Stimulated activated CD4-positive, alpha-beta T cell treated with anti-CD3 and anti-CD28 coated beads, Interleukin-12 subunit alpha, Interleukin-12 subunit beta, amount 100 ng/mL, for 24 hours (primary cell): ENCODE results near the gene RERE.
"Not testable (repeated sequence)": the region's sequence is repeated elsewhere in the genome, so short reads cannot be mapped to it uniquely, and the experiment has no call there.

ENCODE experiments used
- DNase-seq, 2 experiments: peaks; one replicate each; pipeline ENCODE4 v3.0.0-alpha.2; 2020; ENCODE audit warnings: low read depth in 2 of 2

RERE gene

DNA sequence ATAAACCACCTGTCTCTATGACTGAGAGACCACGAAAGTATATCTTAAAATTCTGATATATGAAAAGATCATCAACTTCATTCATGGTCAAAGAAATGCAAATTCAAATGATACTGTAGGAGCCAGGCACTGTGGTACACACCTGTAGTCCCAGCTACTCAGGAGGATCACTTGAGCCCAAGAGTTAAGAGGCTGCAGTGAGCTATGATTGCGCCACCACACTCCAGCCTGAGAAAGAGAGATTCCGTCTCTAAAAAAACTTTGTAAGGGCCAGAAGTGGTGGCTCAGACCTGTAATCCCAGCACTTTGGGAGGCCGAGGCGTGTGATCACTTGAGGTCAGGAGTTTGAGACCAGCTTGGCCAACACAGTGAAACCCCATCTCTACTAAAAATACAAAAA, 17.0 kb downstream of the RERE start:
- DNase-seq: no peak

DNA sequence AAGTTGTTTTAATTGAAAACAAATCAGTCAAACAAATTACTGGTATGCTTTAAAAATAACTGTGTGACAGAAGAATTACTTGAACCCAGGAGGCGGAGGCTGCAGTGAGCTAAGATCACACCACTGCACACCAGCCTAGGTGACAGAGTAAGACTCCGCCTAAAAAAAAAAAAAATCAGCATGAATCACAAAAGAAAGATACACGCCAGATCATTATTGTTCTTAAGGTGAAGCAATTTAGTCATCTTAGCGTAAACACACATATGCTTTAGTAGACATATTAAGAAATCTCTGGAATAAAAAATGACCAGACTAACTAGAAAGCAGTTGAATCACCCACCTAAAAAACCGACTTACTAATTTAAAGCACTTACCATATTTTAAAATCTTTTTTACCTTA, 20.2 kb downstream of the RERE start:
- DNase-seq: no peak

DNA sequence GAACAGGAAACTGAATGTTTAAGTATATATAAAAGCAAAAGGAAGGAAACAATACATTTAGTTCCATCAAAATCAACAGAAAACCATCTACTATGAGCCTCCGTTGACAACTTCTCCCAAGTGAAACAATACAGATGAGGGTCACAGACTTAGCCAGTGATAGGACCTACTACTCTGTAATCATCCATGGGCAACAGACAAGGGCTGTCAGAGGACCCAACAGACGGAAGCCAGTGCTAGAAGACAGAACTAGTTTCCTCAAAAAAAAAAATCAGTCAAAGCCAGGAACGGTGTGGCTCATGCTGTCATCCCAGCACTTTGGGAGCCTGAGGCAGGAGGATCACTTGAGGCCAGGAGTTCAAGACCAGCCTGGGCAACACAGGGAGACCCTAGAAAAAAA, 20.6 kb downstream of the RERE start:
- DNase-seq: no peak

DNA sequence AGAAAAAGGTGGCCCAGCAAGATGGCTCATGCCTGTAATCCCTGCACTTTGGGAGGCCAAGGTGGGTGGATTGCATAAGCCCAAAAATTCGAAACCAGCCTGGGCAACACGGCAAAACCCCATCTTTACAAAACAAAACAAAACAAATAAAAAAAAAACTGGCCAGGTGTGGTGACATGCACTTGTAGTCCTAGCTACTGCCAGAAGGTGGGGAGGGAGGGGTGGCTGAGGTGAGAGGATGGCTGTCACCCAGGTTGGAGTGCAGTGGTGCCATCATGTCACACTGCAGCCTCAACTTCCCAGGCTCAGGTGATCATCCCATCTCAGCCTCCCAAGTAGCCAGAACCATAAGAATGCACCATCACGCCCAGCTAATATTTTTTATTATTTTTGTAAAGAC, 22.8 kb downstream of the RERE start:
- no peak for DNase-seq

DNA sequence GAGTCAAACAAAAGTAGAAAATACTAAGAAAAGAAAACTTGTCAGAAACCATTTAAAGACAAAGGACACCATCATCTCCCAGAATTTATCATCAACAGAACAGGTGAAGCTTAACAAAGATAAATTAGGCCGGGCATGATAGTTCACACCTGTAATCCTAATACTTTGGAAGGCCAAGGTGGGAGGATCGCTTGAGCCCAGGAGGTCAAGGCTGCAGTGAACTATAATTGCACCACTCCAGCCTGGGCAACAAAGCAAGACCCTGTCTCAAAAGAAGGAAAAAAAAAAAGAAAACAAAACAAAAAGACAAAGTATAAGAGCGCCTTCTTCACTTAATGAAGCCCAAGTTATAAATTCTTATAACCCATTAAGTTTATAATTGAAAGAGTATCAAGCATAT, 25.6 kb downstream of the RERE start:
- no peak for DNase-seq

DNA sequence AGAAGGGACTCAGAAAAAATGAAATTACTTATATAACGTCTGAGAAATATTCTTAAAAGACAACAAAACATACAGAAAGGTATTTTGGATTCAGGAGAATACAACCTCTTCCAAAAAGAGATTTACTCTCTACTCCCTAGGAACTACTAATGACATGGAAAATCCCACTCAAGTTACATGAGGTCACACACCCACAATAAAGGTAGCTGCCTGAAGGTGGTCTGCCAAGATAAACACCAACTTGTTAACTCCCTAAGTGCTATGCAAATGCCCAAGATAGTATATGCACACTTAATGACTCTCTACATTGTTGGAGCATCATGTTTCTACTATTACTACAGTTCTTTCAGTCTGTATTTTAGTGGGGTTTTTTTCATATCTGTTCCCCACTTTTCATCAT, 26.5 kb downstream of the RERE start:
- DNase-seq: no peak

DNA sequence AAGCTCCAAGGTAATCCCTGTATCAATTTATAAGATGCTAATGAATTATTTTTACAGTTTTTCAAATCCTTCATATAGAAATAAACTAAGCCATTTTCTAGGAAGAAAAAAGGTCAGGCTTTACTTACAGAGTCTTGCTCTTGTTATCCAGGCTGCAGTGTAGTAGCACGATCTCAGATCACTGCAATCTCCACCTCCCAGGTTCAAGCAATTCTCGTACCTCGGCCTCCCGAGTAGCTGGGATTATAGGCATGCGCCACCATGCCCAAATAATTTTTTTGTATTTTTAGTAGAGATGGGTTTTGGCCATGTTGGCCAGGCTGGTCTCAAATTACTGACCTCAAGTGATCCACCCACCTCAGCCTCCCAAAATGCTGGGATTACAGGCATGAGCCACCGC, 27.0 kb downstream of the RERE start:
- no peak for DNase-seq

DNA sequence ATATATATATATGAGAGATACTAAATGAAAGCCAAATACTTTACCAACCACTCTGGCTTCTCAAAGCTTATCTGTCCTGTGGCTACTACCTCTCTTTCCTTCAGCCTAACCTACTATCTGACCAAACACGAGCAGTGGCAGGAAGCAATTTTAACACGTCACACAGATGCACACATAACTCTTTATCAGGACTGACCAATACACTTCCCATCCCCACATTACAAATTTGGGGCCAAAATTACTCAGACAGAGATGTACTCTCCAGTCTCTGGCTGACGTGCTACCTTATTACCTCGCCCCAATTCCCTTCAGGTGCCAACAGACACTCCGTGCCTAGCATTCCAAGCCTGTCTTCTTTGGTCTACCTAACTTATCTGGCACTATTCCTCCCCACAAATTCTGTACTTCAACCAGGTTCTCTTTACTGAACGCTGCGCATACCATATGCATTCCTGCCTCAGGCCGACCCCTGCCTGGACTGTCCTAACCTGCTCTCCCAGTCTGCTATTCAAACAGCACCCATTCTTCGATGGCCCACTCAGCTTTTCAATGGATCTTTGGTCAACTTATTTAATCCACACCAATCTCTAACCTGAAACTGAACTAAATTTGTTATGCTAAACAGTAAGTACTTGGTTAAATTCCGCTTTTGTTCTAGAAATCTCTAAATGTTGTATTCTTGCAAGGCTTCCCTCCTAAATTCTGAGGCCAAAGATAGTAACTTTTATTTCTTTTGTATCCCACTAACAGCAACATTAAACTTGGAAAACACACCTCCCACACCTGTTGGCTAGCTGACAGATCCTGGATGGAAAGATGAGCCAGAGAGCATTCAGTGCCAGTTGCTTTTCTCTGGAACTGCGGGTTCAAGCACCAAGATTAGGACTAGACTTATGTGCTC, 27.9 kb downstream of the RERE start:
- DNase-seq: no peak

DNA sequence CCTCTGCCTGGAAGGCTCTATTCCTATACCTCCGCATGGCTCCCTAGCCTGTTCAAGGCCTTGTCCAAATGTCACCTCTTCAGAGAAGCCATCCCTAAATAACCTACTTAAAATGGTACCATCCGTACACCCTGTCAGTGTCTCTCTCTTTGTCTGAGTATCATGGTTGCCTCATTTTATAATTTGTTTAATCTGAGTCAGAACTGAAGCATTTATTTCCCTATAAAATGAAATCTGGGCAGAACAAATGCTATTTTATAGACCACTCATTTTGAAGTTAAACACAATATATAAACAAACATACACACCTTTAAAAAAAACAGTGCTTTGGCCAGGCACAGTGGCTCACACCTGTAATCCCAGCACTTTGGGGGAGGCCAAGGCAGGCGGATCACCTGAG, 30.2 kb downstream of the RERE start:
- no peak for DNase-seq

DNA sequence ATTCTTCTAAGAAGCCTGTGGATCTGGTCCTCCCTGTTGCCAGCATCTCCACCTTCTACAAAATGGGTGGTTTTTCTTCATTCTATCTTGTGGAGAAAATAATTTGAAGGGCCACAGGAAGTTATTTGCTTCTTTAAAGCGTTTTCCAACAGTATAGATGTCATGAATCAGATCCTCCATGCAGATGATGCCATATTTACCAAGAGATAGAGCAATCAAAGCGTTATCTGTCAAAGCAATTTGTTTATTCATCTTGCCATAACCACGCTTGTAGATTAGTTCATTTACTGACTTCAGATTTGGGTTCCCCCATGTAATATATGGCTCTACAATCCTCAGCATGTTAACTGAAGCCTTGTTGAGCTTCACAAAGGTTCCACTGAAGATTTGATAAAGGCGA, 31.2 kb downstream of the RERE start:
- DNase-seq: not testable (repeated sequence)

DNA sequence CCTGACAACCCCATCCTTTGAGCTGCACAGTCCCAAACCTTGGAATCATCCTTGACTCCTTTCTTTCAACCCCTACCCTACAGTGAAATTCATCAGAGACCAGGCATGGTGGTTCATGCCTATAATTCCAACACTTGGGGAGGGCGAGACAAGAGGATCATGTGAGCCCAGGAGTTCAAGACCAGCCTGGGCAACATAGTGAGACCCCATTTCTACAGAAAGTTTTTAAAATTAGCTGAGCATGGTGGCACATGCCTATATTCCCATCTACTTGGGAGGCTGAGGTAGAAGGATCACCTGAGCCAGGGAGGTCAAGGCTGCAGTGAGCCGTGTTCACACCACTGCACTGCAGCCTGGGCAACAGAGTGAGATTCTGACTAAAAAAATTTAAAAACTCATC, 34.5 kb downstream of the RERE start:
- no peak for DNase-seq

DNA sequence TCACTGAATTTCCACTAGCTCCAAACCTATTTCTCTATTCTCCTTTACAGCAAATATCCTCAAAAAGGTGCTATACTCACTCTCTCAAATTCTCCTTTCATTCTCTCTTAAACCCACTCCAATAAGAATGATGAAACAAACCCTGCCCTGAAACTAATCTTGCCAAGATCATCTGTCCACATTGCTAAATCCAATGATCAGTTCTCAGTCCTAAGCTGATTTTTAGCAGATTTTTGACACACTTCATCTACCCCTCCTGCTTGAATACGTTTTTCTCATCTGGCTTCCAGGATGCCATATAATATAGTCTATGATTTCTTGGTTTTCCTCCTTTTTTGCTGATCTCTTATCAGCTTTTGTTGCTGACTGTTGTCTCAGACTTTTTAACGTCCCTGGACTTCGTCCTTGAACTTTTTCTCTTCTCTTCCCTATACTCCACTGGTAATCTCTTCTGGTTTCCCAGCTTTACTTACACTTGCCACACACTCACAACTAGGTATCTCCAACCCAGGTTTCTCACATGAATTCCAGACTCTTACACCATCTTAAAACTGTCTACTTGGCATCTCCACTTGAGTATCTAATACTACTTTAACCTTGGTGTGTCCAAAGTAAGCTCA, 35.3 kb downstream of the RERE start:
- DNase-seq: no peak

DNA sequence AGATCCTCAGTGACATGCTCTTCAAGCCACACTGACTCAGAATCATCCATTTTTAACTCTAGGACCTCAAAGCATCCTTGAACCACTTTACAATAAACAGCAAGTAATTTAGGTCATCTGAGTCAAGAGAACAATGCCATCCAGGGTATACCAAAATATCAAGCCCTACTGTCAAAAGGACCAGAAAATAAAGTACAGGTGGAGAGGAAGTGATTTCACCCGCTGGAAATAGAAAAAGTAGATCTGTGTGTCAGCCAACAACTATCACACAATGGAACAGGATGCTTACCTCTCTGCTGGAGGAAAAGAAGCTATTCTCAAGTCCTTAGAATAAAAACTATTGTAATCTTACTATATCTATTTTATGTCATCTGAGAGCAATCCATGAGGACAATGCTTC, 37.0 kb downstream of the RERE start:
- no peak for DNase-seq

DNA sequence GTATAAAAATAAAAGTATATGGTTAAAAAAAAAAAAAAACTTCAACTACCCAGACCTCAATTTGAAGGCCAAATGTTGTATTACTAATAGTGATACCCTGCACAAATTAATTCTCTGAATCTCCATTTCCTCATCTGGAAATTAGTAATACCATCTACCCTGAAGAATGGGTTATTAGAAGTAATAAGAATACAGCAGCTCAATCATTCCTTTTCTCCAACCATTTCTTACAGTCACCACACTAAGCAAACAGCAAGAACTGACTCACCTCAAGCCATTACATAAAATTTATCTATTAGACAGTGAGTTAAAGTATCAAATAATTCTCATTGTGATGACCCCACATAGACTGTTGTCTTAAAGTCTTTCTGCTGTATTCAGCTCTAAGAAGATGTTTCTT, 39.6 kb downstream of the RERE start:
- DNase-seq: no peak

DNA sequence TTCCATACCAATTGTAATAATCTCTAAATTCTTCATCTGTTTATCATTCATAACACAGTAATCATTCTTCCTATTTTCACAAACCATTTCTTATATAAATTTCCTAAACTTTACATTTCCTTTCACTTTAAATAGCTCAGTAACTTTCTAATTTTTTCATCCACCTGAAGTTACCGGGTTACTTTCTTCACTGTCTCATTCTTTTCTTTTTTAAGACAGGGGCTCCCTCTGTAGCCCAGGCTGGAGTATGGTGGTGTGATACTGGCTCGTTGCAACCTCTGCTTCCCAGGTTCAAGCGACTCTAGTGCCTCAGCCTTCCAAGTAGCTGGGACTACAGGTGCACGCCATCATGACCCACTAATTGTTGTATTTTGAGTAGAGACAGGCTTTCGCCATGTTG, 41.3 kb downstream of the RERE start:
- DNase-seq: no peak

DNA sequence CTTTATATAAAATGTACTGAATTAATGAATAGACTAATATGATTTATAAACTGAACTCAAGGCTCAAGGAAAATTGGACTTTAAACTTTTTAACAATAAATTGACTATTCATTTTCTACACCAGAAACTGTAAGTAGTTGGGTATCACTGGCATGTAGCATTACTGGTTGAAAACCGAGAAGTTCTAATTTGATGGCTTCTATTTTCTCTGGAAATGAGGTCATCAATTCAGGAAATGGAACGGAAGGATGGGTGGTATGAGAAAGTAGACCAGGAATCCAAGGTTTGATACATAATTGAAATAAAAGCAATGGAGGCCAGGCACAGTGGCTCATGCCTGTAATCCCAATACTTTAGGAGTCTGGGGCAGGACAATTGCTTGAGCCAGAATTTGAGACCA, 50.4 kb downstream of the RERE start:
- no peak for DNase-seq

DNA sequence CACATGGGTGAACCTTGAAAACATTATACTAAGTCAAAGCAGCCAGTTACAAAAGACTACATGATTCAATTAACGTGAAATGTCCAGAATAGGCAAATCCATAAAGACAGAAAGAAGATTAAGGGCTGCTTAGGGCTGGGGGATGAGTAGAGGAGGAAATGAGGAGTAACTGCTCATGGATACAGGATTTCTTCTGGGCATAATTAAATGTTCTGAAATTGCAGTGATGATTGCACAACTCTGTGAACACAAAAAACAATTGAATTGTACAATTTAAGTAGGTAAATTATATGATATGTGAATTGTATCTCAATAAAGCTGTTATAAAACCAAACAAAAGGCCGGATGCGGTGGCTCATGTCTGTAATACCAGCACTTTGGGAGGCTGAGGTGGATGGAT, 52.2 kb downstream of the RERE start:
- no peak for DNase-seq

DNA sequence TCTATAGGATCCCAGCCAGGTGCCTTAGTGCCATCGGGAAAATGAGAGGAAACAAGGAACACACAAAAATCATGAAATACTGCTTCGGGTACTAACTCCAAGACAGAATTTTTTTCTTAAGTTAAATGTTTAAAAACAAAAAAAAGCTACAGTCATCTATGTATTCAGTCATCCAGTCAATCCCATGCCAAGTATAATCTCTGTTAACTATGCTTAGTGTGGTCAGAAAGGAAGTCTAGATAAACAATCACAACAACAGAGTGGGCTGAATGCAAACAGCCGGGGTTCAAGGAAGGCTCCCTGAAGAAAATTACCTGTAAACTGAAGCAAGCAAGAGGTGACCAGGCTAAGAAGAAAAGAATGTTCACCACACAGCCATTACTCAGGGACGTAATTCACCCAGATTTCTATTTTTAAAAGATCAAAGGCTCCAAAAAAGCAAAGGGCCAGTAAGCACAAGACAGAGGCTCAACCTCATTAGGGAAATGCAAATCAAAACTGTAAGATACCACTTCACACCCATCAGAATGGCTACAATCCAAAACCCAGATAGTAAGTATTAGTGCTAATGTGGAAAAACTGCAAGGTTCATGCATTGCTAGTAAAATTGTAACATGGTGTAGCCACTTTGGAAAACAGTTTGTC, 53.0 kb downstream of the RERE start:
- no peak for DNase-seq

DNA sequence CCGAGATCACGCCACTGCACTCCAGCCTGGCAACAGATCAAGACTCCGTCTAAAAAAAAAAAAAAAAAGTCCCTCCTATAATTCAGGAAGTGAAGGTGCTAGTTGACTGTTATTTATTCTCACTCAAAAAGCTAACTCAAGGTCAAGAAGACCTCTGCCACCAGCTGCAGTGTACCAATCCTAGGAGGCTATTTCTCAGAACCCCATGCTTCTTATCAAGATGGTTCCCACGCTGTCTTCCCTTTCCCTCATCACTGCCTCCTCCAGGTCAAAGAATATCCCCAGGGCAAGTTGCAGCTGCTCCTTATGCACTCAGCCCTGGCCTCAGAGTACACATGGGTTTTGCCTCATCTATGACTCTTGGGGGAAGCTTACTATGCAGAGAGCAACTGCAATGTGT, 53.6 kb downstream of the RERE start:
- no peak for DNase-seq

DNA sequence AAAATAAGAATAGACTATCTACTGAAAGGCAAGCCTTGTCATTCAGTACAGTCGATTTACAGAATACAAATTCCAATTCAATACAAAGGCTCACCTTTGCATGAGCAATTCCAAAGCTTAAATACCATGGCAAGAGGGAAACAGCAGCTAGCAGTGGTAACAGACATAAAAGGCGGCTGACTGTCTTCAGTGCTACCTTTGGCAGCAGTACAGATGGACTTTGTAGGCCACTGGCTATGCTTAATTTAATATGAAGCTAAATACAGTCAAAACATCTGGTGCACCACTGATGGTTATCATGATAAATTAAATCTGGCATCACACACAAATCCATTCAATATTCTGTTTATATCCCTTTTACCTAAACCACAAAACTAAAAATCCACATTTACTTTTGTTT, 62.4 kb downstream of the RERE start:
- no peak for DNase-seq

DNA sequence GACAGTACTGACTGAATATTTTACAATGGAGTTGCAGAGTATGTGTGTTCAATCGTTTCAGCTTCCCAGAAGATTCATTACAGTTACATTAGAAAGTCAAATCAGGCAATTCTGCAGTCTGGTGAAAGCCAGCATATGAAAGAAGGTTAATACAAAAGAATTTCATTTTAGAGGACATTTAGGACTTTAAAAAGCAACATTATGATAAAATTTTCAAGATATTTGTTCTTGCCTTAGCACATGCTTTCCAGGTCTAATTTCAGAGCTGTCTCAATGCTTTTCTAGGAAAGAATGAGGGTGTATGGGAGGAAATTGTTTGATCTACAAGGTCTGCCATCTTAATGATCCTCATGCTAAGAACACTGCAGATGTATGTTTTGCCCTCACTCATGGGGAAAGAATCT, 63.2 kb downstream of the RERE start:
- DNase-seq: no peak

DNA sequence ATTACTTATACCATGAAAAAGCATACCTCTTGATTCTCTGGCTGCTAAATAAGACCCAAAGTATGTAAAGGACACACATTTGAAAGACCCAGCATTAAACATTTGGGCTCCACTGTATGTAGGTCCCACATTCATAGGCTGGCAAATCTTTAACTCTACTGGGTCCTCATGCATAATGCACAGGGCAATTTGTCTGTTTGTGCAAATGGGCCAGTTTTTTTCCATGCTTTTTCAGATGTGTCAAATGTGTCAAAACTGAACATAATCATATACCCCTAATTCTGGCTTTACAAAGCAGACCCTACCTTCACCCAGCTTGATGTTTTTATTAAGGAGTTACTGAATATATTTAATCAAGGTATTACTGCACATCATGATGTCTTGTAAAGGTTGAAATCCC, 63.7 kb downstream of the RERE start:
- no peak for DNase-seq
